GM18508 (cell line): ENCODE measurements around the gene FHIT.

ENCODE experiments used
- ATAC-seq: cut with Tn5 transposase; IDR thresholded peaks from one replicate; pipeline ENCODE4 v1.9.1; 2021; ENCODE audit warnings: moderate number of reproducible peaks; ENCODE audit not compliant: insufficient read depth, unreplicated experiment

The FHIT gene

GRCh38 chr3:60461267-60461666 lies 790.0 kb downstream of the FHIT start:
- ATAC-seq: no peak

- no peak for ATAC-seq
Measured at GRCh38 chr3:60456180-60456579, 795.1 kb downstream of the FHIT start.

GRCh38 chr3:60453326-60453725 lies 797.9 kb downstream of the FHIT start:
- ATAC-seq: no peak

- no peak for ATAC-seq
Measured at GRCh38 chr3:60448696-60449095, 802.6 kb downstream of the FHIT start.

- no peak for ATAC-seq
Measured at GRCh38 chr3:60445446-60445845, 805.8 kb downstream of the FHIT start.

GRCh38 chr3:60444898-60445437 lies 806.3 kb downstream of the FHIT start:
- ATAC-seq: no peak

GRCh38 chr3:60440869-60441268 lies 810.4 kb downstream of the FHIT start:
- no peak for ATAC-seq

- ATAC-seq: no peak
Measured at GRCh38 chr3:60435941-60436650, 815.2 kb downstream of the FHIT start.

- no peak for ATAC-seq
Measured at GRCh38 chr3:60434950-60435349, 816.3 kb downstream of the FHIT start.

GRCh38 chr3:60434323-60434722 lies 816.9 kb downstream of the FHIT start:
- ATAC-seq: no peak

GRCh38 chr3:60431599-60431958 lies 819.7 kb downstream of the FHIT start:
- ATAC-seq: no peak

- ATAC-seq: no peak
Measured at GRCh38 chr3:60430205-60430604, 821.0 kb downstream of the FHIT start.

GRCh38 chr3:60427109-60427508 lies 824.1 kb downstream of the FHIT start:
- no peak for ATAC-seq

GRCh38 chr3:60424942-60425341 lies 826.3 kb downstream of the FHIT start:
- no peak for ATAC-seq

- ATAC-seq: no peak
Measured at GRCh38 chr3:60424034-60424433, 827.2 kb downstream of the FHIT start.

- ATAC-seq: no peak
Measured at GRCh38 chr3:60423556-60423955, 827.7 kb downstream of the FHIT start.

- ATAC-seq: no peak
Measured at GRCh38 chr3:60421749-60422446, 829.4 kb downstream of the FHIT start.

GRCh38 chr3:60417576-60417975 lies 833.7 kb downstream of the FHIT start:
- no peak for ATAC-seq

GRCh38 chr3:60414011-60414410 lies 837.2 kb downstream of the FHIT start:
- ATAC-seq: no peak

- no peak for ATAC-seq
Measured at GRCh38 chr3:60413551-60413950, 837.7 kb downstream of the FHIT start.

GRCh38 chr3:60403866-60404265 lies 847.4 kb downstream of the FHIT start:
- ATAC-seq: no peak

- no peak for ATAC-seq
Measured at GRCh38 chr3:60402931-60403330, 848.3 kb downstream of the FHIT start.
